GM23338 (cell line): ENCODE data around the gene SUPT3H.

Source experiments
- CREB1 ChIP-seq: fragments of 250-450 bp; sonication (Bioruptor Pico); IDR thresholded peaks from 2 replicates; pipeline ENCODE4 v1.5.0; 2020; ENCODE audit warnings: low read depth, mild to moderate bottlenecking, moderate library complexity
- EZH2 ChIP-seq: fragments of 200-600 bp; sonication (generic); IDR thresholded peaks from one replicate; pipeline ENCODE4 v1.8.0; 2017; ENCODE audit warnings: antibody characterized with exemption, mild to moderate bottlenecking, low read depth; ENCODE audit not compliant: unreplicated experiment
- EZH2phosphoT487 ChIP-seq: fragments of 200-600 bp; sonication (generic); IDR thresholded peaks from one replicate; pipeline ENCODE4 v1.8.1; 2018; ENCODE audit warnings: antibody characterized with exemption; ENCODE audit not compliant: unreplicated experiment
- JUNB ChIP-seq: IDR thresholded peaks from one replicate; pipeline ENCODE4 v1.6.1; 2016; ENCODE audit warnings: antibody characterized with exemption; ENCODE audit not compliant: unreplicated experiment
- POLR2AphosphoS5 ChIP-seq: IDR thresholded peaks from 2 replicates; pipeline ENCODE4 v1.6.1; 2016; ENCODE audit warnings: antibody characterized with exemption, low read depth
- REST ChIP-seq: IDR thresholded peaks from one replicate; pipeline ENCODE4 v1.6.1; 2018; ENCODE audit warnings: antibody characterized with exemption; ENCODE audit not compliant: unreplicated experiment
- STAT1 ChIP-seq: IDR thresholded peaks from one replicate; pipeline ENCODE4 v1.6.1; 2016; ENCODE audit warnings: antibody characterized with exemption; ENCODE audit not compliant: unreplicated experiment
- ZNF114 ChIP-seq: fragments of 250-450 bp; sonication (Bioruptor Pico); IDR thresholded peaks from 2 replicates; pipeline ENCODE4 v1.5.0; 2020; ENCODE audit warnings: mild to moderate bottlenecking, moderate library complexity
- ZNF331 ChIP-seq: fragments of 250-450 bp; sonication (Bioruptor Pico); IDR thresholded peaks from 2 replicates; pipeline ENCODE4 v1.5.0; 2020; ENCODE audit warnings: low read depth, mild to moderate bottlenecking, moderate library complexity
- TF ChIP-seq, protein P1 (sequence below), 2 experiments: fragments of 200-600 bp in 1 of 2; sonication (generic) in 1 of 2; conservative IDR thresholded peaks; 2 replicates each; pipeline versions ENCODE4 v1.5.1 to v1.6.1; 2016 to 2017; ENCODE audit warnings: antibody characterized with exemption in 2 of 2, low read depth in 2 of 2, mild to moderate bottlenecking in 2 of 2, moderate library complexity in 1 of 2
- TF ChIP-seq, protein P2 (sequence below): IDR thresholded peaks from 2 replicates; pipeline ENCODE4 v1.6.1; 2016; ENCODE audit warnings: antibody characterized with exemption

- TF ChIP-seq, protein P1, sequence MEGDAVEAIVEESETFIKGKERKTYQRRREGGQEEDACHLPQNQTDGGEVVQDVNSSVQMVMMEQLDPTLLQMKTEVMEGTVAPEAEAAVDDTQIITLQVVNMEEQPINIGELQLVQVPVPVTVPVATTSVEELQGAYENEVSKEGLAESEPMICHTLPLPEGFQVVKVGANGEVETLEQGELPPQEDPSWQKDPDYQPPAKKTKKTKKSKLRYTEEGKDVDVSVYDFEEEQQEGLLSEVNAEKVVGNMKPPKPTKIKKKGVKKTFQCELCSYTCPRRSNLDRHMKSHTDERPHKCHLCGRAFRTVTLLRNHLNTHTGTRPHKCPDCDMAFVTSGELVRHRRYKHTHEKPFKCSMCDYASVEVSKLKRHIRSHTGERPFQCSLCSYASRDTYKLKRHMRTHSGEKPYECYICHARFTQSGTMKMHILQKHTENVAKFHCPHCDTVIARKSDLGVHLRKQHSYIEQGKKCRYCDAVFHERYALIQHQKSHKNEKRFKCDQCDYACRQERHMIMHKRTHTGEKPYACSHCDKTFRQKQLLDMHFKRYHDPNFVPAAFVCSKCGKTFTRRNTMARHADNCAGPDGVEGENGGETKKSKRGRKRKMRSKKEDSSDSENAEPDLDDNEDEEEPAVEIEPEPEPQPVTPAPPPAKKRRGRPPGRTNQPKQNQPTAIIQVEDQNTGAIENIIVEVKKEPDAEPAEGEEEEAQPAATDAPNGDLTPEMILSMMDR (conservative IDR thresholded peaks at IDR 0.05; ENCODE audit: low read depth in 2 of 2): no peak
- TF ChIP-seq STAT1 (no peak), CREB1 (CRISPR knock-in tag) (no peak), EZH2phosphoT487 (no peak), POLR2AphosphoS5 (no peak), EZH2 (no peak), REST (no peak), ZNF114 (CRISPR knock-in tag) (no peak), JUNB (no peak), ZNF331 (CRISPR knock-in tag) (no peak)
- TF ChIP-seq, protein P2, sequence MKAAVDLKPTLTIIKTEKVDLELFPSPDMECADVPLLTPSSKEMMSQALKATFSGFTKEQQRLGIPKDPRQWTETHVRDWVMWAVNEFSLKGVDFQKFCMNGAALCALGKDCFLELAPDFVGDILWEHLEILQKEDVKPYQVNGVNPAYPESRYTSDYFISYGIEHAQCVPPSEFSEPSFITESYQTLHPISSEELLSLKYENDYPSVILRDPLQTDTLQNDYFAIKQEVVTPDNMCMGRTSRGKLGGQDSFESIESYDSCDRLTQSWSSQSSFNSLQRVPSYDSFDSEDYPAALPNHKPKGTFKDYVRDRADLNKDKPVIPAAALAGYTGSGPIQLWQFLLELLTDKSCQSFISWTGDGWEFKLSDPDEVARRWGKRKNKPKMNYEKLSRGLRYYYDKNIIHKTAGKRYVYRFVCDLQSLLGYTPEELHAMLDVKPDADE: no peak
Measured at GRCh38 chr6:44989391-44989790, 388.3 kb downstream of the SUPT3H start.
